Esophagus squamous epithelium (tissue), 5 donors: ENCODE measurements around the gene AGBL1. TPM values are rescaled to one million over a fixed set of nuclear protein-coding genes. Genes with fewer than 3 reads are reported as not detected.
"Not testable (repeated sequence)": the region's sequence is repeated elsewhere in the genome, so short reads cannot be mapped to it uniquely, and the experiment has no call there.

Experiments used
- DNase-seq: peaks from one replicate; lab custom pipeline; 2025; lab: John Stamatoyannopoulos, UW
- H3K27ac ChIP-seq, 4 donors: fragments of 200-600 bp; sonication (generic); one replicate each; pipeline ENCODE4 v1.5.1; 2016 to 2019; ENCODE audit warnings: mild to moderate bottlenecking in 1 of 4
- H3K27me3 ChIP-seq, 4 donors: fragments of 200-600 bp; sonication (generic); 1 replicate in 3 of 4; 2 replicates in 1 of 4; pipeline versions ENCODE4 v1.5.1 to v1.6.0; 2017 to 2021; ENCODE audit warnings: antibody characterized with exemption in 1 of 4
- H3K36me3 ChIP-seq, 3 donors: fragments of 200-600 bp; sonication (generic); one replicate each; pipeline ENCODE4 v1.5.1; 2016 to 2019
- H3K4me1 ChIP-seq, 3 donors: fragments of 200-600 bp; sonication (generic); one replicate each; pipeline ENCODE4 v1.5.1; 2017 to 2019
- H3K4me3 ChIP-seq, 4 donors: fragments of 200-600 bp; sonication (generic); 1 replicate in 3 of 4; 2 replicates in 1 of 4; pipeline ENCODE4 v1.5.1; 2016 to 2019; ENCODE audit warnings: mild to moderate bottlenecking in 2 of 4, moderate library complexity in 1 of 4
- H3K9me3 ChIP-seq, 3 donors: fragments of 200-600 bp; sonication (generic); one replicate each; pipeline ENCODE4 v1.5.1; 2016 to 2019
- CTCF ChIP-seq, 6 experiments: fragments of 450-650 bp in 4 of 6; fragments of 200-600 bp in 2 of 6; sonication (generic) in 2 of 6; IDR thresholded peaks; one replicate each; pipeline ENCODE4 v1.5.1; 2016 to 2019; ENCODE audit warnings: antibody characterized with exemption in 6 of 6, mild to moderate bottlenecking in 4 of 6, moderate library complexity in 4 of 6
- POLR2A ChIP-seq, 4 donors: fragments of 450-650 bp; IDR thresholded peaks; one replicate each; pipeline ENCODE4 v1.6.1; 2017; ENCODE audit warnings: antibody characterized with exemption in 4 of 4, mild to moderate bottlenecking in 4 of 4, moderate library complexity in 3 of 4
- WGBS, 2 donors: methylation state at CpG; one replicate each; pipeline ENCODE4 v1.1.5; 2018; 5-methylcytosine and 5-hydroxymethylcytosine counted together
- intact Hi-C: fragments of 100-400 bp; cut with DNase I; formaldehyde crosslinking; loops from one replicate; pipeline ENCODE4 v1.15.0; 2022
- small RNA-seq, 4 donors: library from RNA; depleted of rRNA; stranded (forward); fragments of <200 nt; gene quantifications; one replicate each; pipeline ENCODE3, GENCODE V24; 2016
- total RNA-seq, 4 donors: library from RNA; depleted of rRNA; stranded (reverse); fragments of >200 nt; gene quantifications; one replicate each; pipeline ENCODE4 v1.1.0, GENCODE V29; 2016
- donor health status: DM: yes; HTN: yes; CAD: no.

AGBL1 gene
- total RNA-seq, 4 donors from 2014 or later = 0.11 to 0.21 (median 0.19) TPM; not detected in 1

GRCh38 chr15:87034886-87035285 is 955.2 kb downstream of the AGBL1 start:
- WGBS, 2 donors = 87 to 97% methylated on average over 16 of the region's 16 CpGs
- intact Hi-C loops = no loop called here
- H3K36me3 ChIP-seq = no peaks in the 10 kb centered on the region
- peaks cover 0 to 30% (median 0%) of the 10 kb centered on the region in 3 donors for H3K4me1 ChIP-seq
- H3K4me3 ChIP-seq = no peak overlapping the region
- H3K27me3 ChIP-seq = no peaks in the 10 kb centered on the region
- H3K9me3 ChIP-seq = no peaks in the 10 kb centered on the region
- TF ChIP-seq CTCF (IDR thresholded peaks at IDR 0.05) (no peak), POLR2A (IDR thresholded peaks at IDR 0.05) (no peak)
- no peak for DNase-seq
- H3K27ac ChIP-seq = no peak overlapping the region

GRCh38 chr15:87038404-87038803 is 958.7 kb downstream of the AGBL1 start:
- H3K27ac ChIP-seq = no peak overlapping the region
- no peak overlapping the region for H3K4me3 ChIP-seq
- 58 to 74% methylated on average over 3 of the region's 3 CpGs for WGBS, 2 donors

DNA sequence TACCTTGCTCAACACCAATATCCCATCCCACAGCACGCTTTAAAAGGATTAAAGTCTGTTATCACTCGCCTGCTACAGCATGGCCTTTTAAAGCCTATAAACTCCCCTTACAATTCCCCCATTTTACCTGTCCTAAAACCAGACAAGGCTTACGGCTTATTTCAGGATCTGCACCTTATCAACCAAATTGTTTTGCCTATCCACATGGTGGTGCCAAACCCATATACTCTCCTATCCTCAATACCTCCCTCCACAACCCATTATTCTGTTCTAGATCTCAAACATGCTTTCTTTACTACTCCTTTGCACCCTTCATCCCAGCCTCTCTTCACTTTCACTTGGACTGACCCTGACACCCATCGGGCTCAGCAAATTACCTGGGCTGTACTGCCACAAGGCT is 962.9 kb downstream of the AGBL1 start:
- H3K4me3 ChIP-seq, H3K4me1 ChIP-seq, intact Hi-C loops, H3K9me3 ChIP-seq, H3K27ac ChIP-seq, DNase-seq, H3K36me3 ChIP-seq, H3K27me3 ChIP-seq: not testable (repeated sequence)
- 88 to 89% methylated on average over 4 of the region's 4 CpGs for WGBS, 2 donors

More at GRCh38 chr15:87038404-87038803, 958.7 kb downstream of the AGBL1 start:
- Histone ChIP-seq H3K9me3 (no peaks in the 10 kb centered on the region), H3K36me3 (no peaks in the 10 kb centered on the region), H3K4me1 (peaks cover 0 to 15% (median 0%) of the 10 kb centered on the region in 3 donors), H3K27me3 (no peaks in the 10 kb centered on the region)
- no peak for DNase-seq
- intact Hi-C loops = no loop called here
- TF ChIP-seq POLR2A (IDR thresholded peaks at IDR 0.05) (no peak), CTCF (IDR thresholded peaks at IDR 0.05) (no peak)

GRCh38 chr15:87045746-87046145 is 966.1 kb downstream of the AGBL1 start:
- Histone ChIP-seq H3K36me3 (no peaks in the 10 kb centered on the region), H3K4me1 (no peaks in the 10 kb centered on the region), H3K27ac (no peak overlapping the region), H3K27me3 (no peaks in the 10 kb centered on the region), H3K9me3 (no peaks in the 10 kb centered on the region), H3K4me3 (no peak overlapping the region)
- intact Hi-C loops = no loop called here
- no peak for DNase-seq
- TF ChIP-seq POLR2A (IDR thresholded peaks at IDR 0.05) = no peak
- TF ChIP-seq CTCF (IDR thresholded peaks at IDR 0.05) = no peak
- 46 to 59% methylated on average over 1 of the region's 1 CpG for WGBS, 2 donors

DNA sequence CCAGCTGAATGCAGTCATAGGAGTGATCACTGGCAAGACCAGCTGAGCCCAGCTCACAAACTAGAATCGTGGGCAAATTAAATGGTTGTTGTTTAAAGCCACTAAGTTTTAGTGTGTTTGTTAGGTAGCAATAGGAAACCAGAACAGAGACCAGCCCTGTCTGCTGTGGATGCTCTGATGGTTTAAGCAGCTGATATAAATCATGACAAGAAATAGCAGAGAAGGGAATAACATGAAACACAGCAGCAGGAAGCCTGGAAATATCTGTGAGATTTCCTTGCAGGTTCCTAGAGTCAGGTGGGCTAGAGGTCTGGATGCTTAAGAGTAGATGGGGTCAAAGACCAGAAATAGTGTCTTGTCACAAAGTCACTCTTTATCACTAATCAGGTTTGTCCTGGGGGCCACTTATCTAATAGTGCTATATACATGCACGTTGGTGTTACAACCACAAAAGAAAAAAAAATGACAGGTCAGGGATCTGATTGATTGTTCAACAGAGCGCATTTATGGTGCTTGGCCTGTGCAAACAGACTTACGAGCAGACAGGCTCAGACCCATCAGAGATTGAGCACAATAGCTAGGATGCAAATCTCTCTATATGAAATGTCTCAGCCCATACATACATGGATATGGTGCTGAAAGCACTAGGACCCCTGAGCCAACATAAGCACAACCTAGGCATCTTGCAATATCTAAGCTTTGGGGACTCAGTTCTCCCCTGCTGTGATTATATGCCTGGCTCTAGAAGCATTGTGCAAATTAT is 967.7 kb downstream of the AGBL1 start:
- TF ChIP-seq CTCF (IDR thresholded peaks at IDR 0.05) = no peak
- TF ChIP-seq POLR2A (IDR thresholded peaks at IDR 0.05) = no peak
- no peaks in the 10 kb centered on the region for H3K27me3 ChIP-seq
- H3K4me1 ChIP-seq = no peaks in the 10 kb centered on the region

More for the DNA sequence above, 967.7 kb downstream of the AGBL1 start:
- H3K27ac ChIP-seq = no peak overlapping the region
- H3K36me3 ChIP-seq = no peaks in the 10 kb centered on the region
- intact Hi-C loops = no loop called here
- no peaks in the 10 kb centered on the region for H3K9me3 ChIP-seq
- no peak for DNase-seq
- 26 to 37% methylated on average over 4 of the region's 4 CpGs for WGBS, 2 donors
- no peak overlapping the region for H3K4me3 ChIP-seq

Small RNA genes within 50 kb of the gene (small RNA-seq; reads per million reads assigned to genes)
- gene RF00284 = 0 to 0.15 (median 0) reads per million in 4 donors
- gene RNA5SP400 = 0 reads per million in 4 donors
